Ectodermal cell (in vitro differentiated cells): ENCODE data around the gene PROZ.

ENCODE experiments used
- H3K27ac ChIP-seq: 2 replicates; pipeline ENCODE4 v1.7.0; 2013; ENCODE audit warnings: mild to moderate bottlenecking, low read depth, low read length; ENCODE audit not compliant: insufficient read depth, poor library complexity, severe bottlenecking
- H3K27me3 ChIP-seq: 2 replicates; pipeline ENCODE4 v1.7.0; 2013; ENCODE audit warnings: mild to moderate bottlenecking, low read length; ENCODE audit not compliant: insufficient read depth, control insufficient read depth, poor library complexity, severe bottlenecking
- H3K36me3 ChIP-seq: one replicate; pipeline ENCODE4 v1.7.0; 2013; ENCODE audit warnings: low read length; ENCODE audit not compliant: control insufficient read depth, insufficient read depth
- H3K4me1 ChIP-seq: one replicate; pipeline ENCODE4 v1.7.0; 2013; ENCODE audit warnings: low read length; ENCODE audit not compliant: control insufficient read depth, insufficient read depth
- H3K4me3 ChIP-seq: 2 replicates; pipeline ENCODE4 v1.7.0; 2013; ENCODE audit warnings: low read depth, low read length, control low read depth; ENCODE audit not compliant: insufficient read depth
- H3K9me3 ChIP-seq: 2 replicates; pipeline ENCODE4 v1.7.0; 2013; ENCODE audit warnings: mild to moderate bottlenecking, low read length, moderate library complexity; ENCODE audit not compliant: control insufficient read depth
- WGBS, 2 experiments: methylation state at CpG; one replicate each; pipeline ENCODE4 v1.1.7; 2013; ENCODE audit warnings: missing lambda C conversion rate in 2 of 2; 5-methylcytosine and 5-hydroxymethylcytosine counted together

PROZ gene

GRCh38 chr13:113207890-113208420 lies 49.5 kb downstream of the PROZ start:
- no peaks in the 10 kb centered on the region for H3K36me3 ChIP-seq

DNA sequence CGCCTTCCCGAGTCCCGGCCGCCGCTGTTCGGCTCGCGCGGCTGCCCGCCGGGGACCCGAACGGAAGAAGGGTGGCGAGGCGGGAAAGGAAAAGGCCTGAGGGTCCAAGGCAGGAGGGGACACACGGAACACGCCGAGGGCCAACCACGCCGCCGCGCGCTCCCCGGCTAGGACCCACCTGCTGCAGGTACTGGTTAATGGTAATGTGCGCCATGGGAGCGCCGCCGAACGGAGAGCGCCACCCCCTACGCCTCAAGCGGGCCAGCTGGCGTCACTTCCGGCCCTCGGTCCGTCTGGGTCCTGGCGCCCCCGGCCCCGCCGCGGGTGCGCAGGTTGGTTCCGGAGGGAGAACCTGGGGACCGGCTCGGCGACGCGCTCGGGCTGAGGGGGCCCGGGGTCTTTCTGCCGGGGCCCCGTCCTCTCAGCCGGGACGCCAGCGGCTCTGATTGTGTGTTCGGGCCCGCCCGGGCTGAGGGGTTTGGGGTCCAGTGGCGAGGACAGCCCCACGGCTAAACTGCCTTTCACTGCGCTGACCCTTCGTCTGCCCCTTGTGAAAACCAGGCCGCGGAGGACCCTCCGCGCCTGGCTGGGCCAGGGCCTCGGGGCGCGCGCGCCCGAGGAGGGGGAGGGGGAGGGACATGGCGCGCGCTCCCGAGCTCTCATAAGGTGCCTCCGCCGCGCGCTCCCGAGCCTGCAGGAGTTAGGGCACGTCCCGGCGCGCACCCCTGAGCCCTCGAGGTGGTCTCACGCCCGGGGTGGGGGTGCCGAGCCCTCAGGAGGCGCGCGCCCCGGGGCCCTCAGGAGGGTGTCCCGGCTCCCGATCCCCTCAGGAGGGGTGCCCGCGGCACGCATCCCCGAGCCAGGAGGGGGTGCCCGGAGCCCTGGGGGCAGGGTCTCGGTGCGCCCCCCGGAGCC lies 50.2 kb downstream of the PROZ start, which contains the start of gene PCID2:
Gene PCID2 (minus strand): TSS at position 249 of the 915 bp plus-strand sequence. CDS start 35 bp downstream, at position 214.
- 0% methylated on average over 103 of the region's 103 CpGs for WGBS, 2 experiments
- no peaks in the 10 kb centered on the region for H3K36me3 ChIP-seq

More at GRCh38 chr13:113207890-113208420, 49.5 kb downstream of the PROZ start:
- no peaks in the 10 kb centered on the region for H3K27me3 ChIP-seq
- H3K27ac ChIP-seq = peak overlapping the region; percentile 97
- H3K9me3 ChIP-seq = no peaks in the 10 kb centered on the region
- H3K4me3 ChIP-seq = peak overlapping the region; percentile 99
- peaks cover 3% of the 10 kb centered on the region for H3K4me1 ChIP-seq
- 1% methylated on average over 44 of the region's 44 CpGs for WGBS, 2 experiments

DNA sequence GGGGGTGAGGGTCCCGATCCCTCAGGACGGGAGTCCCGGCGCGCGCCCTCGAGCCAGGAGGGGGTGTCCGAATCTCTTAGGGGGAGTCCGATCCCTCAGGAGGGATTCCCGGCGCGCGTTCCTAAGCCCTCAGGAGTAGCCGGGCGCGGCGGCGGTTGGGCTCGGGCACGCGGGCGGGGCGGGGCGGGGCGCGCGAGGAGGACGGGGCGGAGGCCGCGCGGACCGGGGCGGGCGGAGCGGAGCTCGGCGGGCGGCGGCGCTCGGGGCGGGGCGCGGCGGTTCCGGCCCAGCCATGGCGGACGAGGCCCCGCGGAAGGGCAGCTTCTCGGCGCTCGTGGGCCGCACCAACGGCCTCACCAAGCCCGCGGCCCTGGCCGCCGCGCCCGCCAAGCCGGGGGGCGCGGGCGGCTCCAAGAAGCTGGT lies 50.9 kb downstream of the PROZ start, which contains the start of gene CUL4A:
Gene CUL4A (plus strand): TSS at position 278 of the 423 bp plus-strand sequence. CDS start 15 bp downstream, at position 293.
- Histone ChIP-seq H3K36me3 (no peaks in the 10 kb centered on the region), H3K9me3 (no peaks in the 10 kb centered on the region)
- 0% methylated on average over 66 of the region's 66 CpGs for WGBS, 2 experiments

More for the DNA sequence above, 50.2 kb downstream of the PROZ start, which contains the start of gene PCID2:
- peak within 1 kb of the TSS; percentile 99 for H3K4me3 ChIP-seq
- H3K27ac ChIP-seq = peak within 1 kb of the TSS; percentile 97
- no peaks in the 10 kb centered on the region for H3K9me3 ChIP-seq
- H3K4me1 ChIP-seq = peaks cover 3% of the 10 kb centered on the region
- no peaks in the 10 kb centered on the region for H3K27me3 ChIP-seq

DNA sequence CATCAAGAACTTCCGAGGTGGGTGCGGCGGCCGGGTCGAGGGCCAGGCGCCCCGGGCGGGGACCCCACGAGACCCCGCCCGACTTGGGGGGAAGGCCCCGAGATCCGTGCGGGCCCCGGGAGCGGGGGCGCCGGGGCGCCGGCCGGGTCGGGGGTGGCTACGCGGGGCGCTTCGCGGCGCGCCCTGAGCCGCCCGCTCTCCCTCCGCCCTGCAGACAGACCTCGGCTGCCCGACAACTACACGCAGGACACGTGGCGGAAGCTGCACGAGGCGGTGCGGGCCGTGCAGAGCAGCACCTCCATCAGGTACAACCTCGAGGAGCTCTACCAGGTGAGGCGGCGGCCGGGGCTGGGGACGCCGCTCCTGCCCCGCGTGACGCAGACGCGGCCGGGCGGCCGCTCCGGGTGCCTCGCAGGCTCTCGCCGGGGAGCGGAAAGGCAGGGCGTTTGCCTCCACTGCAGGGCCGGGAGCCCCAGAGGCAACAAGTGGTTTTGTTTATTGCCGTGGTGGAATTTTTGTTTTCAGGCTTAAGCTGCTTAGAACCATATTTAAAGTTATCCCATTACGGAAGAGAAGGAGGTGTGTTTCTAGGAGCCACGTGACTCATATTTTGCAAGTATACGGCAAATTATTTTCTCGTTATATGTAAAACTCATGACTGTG lies 51.4 kb downstream of the PROZ start:
- peak overlapping the region; percentile 69 for H3K27ac ChIP-seq
- 0% methylated on average over 67 of the region's 67 CpGs for WGBS, 2 experiments
- H3K9me3 ChIP-seq = no peaks in the 10 kb centered on the region
- H3K27me3 ChIP-seq = no peaks in the 10 kb centered on the region
- H3K4me3 ChIP-seq = peak overlapping the region; percentile 99
- H3K4me1 ChIP-seq = peaks cover 3% of the 10 kb centered on the region
- no peaks in the 10 kb centered on the region for H3K36me3 ChIP-seq

More for the DNA sequence above, 50.9 kb downstream of the PROZ start, which contains the start of gene CUL4A:
- Histone ChIP-seq H3K4me1 (peaks cover 3% of the 10 kb centered on the region), H3K27me3 (no peaks in the 10 kb centered on the region), H3K4me3 (peak within 1 kb of the TSS; percentile 99), H3K27ac (peak within 1 kb of the TSS; percentile 97)

DNA sequence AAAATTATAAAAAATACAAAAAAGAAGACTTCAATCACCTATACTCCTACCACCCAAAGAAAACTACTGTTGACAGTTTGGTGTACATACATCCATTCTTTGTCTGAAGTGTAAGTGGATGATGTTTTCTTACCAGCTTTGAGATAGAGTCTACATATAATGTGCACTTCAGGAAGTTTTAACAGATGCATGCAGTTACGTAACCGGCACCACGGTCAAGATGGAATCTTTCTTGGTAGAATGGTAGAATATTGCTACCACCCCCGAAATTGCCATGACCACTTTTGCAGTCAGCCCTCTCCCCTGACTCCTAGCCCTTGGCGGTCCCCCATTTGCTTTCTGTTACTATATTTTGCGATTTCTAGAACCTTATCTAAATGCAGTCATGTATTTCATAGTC lies 52.4 kb downstream of the PROZ start:
- Histone ChIP-seq H3K27me3 (no peaks in the 10 kb centered on the region), H3K9me3 (no peaks in the 10 kb centered on the region), H3K27ac (no peak overlapping the region), H3K36me3 (no peaks in the 10 kb centered on the region), H3K4me1 (peaks cover 3% of the 10 kb centered on the region), H3K4me3 (peak overlapping the region; percentile 99)
- 95 to 96% methylated on average over 6 of the region's 6 CpGs for WGBS, 2 experiments

- Histone ChIP-seq H3K27me3 (no peaks in the 10 kb centered on the region), H3K9me3 (no peaks in the 10 kb centered on the region), H3K4me1 (peaks cover 11% of the 10 kb centered on the region), H3K4me3 (no peak overlapping the region), H3K36me3 (no peaks in the 10 kb centered on the region), H3K27ac (no peak overlapping the region)
- whole genome bisulfite sequencing, 2 experiments = 93% methylated on average over 10 of the region's 10 CpGs
Measured at GRCh38 chr13:113211774-113212173, 53.3 kb downstream of the PROZ start.

DNA sequence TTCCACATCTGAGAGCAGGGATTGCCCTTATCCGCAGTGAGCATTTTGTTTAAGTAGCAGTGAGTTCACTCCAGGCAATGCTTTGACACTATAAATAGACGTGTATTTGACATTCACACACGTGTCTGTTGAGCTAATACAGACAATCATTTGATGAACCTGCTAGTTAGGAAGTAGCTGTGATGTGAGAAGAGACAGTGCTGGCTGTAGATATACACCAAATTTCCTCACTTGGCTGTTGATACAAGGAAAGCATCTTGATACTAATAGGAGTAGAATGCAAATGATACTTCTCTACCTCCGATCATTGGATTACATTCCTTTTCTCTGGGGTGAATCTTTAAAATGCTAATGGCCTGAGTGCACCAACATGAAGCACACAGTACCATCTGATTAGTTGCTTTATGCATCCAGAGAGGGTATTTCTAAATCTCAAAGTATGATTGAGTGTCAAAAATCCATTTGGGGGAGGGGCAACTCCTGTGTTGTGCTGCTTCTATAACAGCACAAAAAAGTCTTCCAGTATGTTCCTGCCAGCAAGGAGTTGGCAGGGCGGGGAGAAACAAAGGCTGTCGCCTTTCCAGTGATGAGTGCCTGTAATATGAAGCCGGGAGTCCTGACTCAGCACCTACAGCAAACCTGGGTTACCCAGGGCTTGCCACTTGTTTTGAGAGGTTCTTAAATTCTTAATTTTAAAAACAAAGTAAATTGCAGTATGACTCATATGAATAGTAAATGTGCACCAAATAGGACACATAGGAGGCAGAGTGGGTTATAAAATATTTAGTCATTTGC lies 58.0 kb downstream of the PROZ start:
- Histone ChIP-seq H3K4me1 (peaks cover 11% of the 10 kb centered on the region), H3K36me3 (peaks cover 9% of the 10 kb centered on the region), H3K27me3 (no peaks in the 10 kb centered on the region), H3K9me3 (no peaks in the 10 kb centered on the region), H3K27ac (peak overlapping the region; percentile 58), H3K4me3 (no peak overlapping the region)
- WGBS, 2 experiments = 39 to 43% methylated on average over 7 of the region's 7 CpGs

DNA sequence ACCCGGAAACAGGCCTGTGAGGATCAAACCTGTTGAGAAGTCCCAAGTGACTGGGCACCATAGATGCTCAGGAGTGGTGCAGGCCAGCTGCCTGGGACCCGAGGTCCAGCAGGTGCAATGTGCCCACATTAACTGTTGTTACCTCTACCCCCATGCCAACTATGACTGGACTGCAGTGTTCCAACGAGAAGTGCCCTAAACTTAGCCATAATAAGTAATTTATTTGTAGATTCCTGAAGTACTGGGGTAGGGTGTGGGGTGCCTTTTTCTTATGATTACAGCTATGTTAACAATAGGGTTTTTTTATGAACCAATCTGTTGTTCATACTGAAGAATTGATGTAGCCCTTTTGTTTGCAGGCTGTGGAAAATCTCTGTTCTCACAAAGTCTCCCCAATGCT lies 60.1 kb downstream of the PROZ start:
- Histone ChIP-seq H3K27ac (no peak overlapping the region), H3K4me1 (peaks cover 11% of the 10 kb centered on the region), H3K9me3 (no peaks in the 10 kb centered on the region), H3K4me3 (no peak overlapping the region), H3K27me3 (no peaks in the 10 kb centered on the region), H3K36me3 (peaks cover 9% of the 10 kb centered on the region)
- 92 to 98% methylated on average over 3 of the region's 3 CpGs for WGBS, 2 experiments

- 94 to 96% methylated on average over 14 of the region's 14 CpGs for WGBS, 2 experiments
- peaks cover 11% of the 10 kb centered on the region for H3K4me1 ChIP-seq
- no peak overlapping the region for H3K27ac ChIP-seq
- H3K4me3 ChIP-seq = no peak overlapping the region
- no peaks in the 10 kb centered on the region for H3K9me3 ChIP-seq
- no peaks in the 10 kb centered on the region for H3K27me3 ChIP-seq
- H3K36me3 ChIP-seq = peaks cover 9% of the 10 kb centered on the region
Measured at GRCh38 chr13:113219256-113219940, 61.0 kb downstream of the PROZ start.
